ENCODE results near the gene FKBP2. TPM values are rescaled to one million over a fixed set of nuclear protein-coding genes. Genes with fewer than 3 reads are reported as not detected.

The FKBP2 gene
- total RNA-seq, 1 donor from 2014 or later: 110 TPM

- Histone ChIP-seq H3K4me3 (ENCODE audit: low read depth, low read length) (no peak overlapping the region), H3K27me3 (ENCODE audit: control insufficient read depth, insufficient read depth, low read length) (no peaks in the 10 kb centered on the region), H3K36me3 (ENCODE audit: control insufficient read depth, insufficient read depth, low read length) (peaks cover 1% of the 10 kb centered on the region)
- TF ChIP-seq CTCF (IDR thresholded peaks at IDR 0.05; ENCODE audit: insufficient read depth, low read length, poor library complexity, severe bottlenecking): no peak
- no peak for DNase-seq (ENCODE audit: low read depth)
Measured at GRCh38 chr11:64222651-64223000, 18.3 kb upstream of the FKBP2 start.

GRCh38 chr11:64223001-64223651 lies 17.8 kb upstream of the FKBP2 start:
- Histone ChIP-seq H3K27me3 (ENCODE audit: control insufficient read depth, insufficient read depth, low read length) (no peaks in the 10 kb centered on the region), H3K36me3 (ENCODE audit: control insufficient read depth, insufficient read depth, low read length) (peaks cover 1% of the 10 kb centered on the region), H3K4me3 (ENCODE audit: low read depth, low read length) (no peak overlapping the region)
- no peak for DNase-seq (ENCODE audit: low read depth)
- TF ChIP-seq CTCF (IDR thresholded peaks at IDR 0.05; ENCODE audit: insufficient read depth, low read length, poor library complexity, severe bottlenecking): no peak

- no peak for TF ChIP-seq CTCF (IDR thresholded peaks at IDR 0.05; ENCODE audit: insufficient read depth, low read length, poor library complexity, severe bottlenecking)
- Histone ChIP-seq H3K4me3 (ENCODE audit: low read depth, low read length) (no peak overlapping the region), H3K27me3 (ENCODE audit: control insufficient read depth, insufficient read depth, low read length) (no peaks in the 10 kb centered on the region), H3K36me3 (ENCODE audit: control insufficient read depth, insufficient read depth, low read length) (peaks cover 1% of the 10 kb centered on the region)
- no peak for DNase-seq (ENCODE audit: low read depth)
Measured at GRCh38 chr11:64224151-64224890, 16.6 kb upstream of the FKBP2 start.

GRCh38 chr11:64224891-64225607 lies 15.8 kb upstream of the FKBP2 start:
- Histone ChIP-seq H3K4me3 (ENCODE audit: low read depth, low read length) (peak overlapping the region; percentile 93), H3K27me3 (ENCODE audit: control insufficient read depth, insufficient read depth, low read length) (no peaks in the 10 kb centered on the region), H3K36me3 (ENCODE audit: control insufficient read depth, insufficient read depth, low read length) (peaks cover 1% of the 10 kb centered on the region)
- no peak for DNase-seq (ENCODE audit: low read depth)
- no peak for TF ChIP-seq CTCF (IDR thresholded peaks at IDR 0.05; ENCODE audit: insufficient read depth, low read length, poor library complexity, severe bottlenecking)

- Histone ChIP-seq H3K27me3 (ENCODE audit: control insufficient read depth, insufficient read depth, low read length) (no peaks in the 10 kb centered on the region), H3K4me3 (ENCODE audit: low read depth, low read length) (peak within 1 kb of the TSS; percentile 93), H3K36me3 (ENCODE audit: control insufficient read depth, insufficient read depth, low read length) (peaks cover 1% of the 10 kb centered on the region)
- TF ChIP-seq CTCF (IDR thresholded peaks at IDR 0.05; ENCODE audit: insufficient read depth, low read length, poor library complexity, severe bottlenecking): peak; percentile 43
- no peak for DNase-seq (ENCODE audit: low read depth)
Measured at GRCh38 chr11:64225608-64226506, 15.0 kb upstream of the FKBP2 start, which contains the start of the genes NUDT22 and TRPT1. TSS of gene NUDT22 (plus strand) at chr11:64226274. CDS start at chr11:64226653, 379 bp downstream. TSS of gene TRPT1 (minus strand) at chr11:64226186. CDS start at chr11:64225860, 326 bp downstream.
